ENCODE data around the gene ZNF76.
A peak's percentile ranks its signal among the peaks of the same experiment; 100 is the strongest.

ZNF76 gene

DNA sequence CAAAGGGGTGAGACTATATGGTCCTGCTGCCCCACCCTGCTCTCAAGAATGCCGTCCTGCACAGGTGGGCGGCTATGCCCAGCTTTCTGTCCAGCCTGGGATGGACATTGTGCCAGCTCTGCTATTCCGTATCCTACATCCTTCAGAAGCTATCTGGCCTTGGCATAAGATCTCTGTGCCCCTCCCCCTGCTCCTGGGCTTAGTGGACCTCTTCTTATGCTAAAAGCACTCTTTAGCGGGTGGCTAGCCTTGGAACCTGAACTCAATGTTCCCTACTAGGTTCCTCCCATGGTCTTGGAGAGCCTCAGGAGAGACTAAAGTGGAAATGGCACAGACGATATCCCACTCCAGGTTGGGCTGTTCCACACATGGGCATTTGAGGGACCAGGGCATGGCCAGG, 23.3 kb upstream of the ZNF76 start:
- DNase-seq (ENCODE audit: low read depth in 1 of 2, low spot score in 1 of 2) = no peak

DNA sequence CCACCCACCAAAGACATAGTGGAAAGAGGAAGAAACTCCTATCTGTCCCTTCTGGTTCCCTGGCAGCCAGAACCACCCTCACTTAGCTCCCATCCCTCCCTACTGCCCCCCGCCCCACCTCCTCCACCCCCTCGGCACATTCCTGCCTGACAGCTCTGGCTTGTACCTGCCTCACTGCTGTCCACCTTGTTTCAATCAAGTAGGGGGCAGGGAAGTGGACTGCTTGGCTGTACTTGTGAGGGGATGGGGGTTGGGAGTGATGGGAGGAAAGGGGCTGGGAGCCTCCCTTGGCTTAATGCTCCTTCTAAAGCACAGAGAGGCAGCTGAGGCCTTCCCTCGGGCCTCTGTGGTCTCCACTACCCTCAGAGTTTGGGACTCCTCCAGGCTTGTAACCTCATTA, 22.1 kb upstream of the ZNF76 start:
- DNase-seq (ENCODE audit: low read depth in 1 of 2, low spot score in 1 of 2) = no peak

DNA sequence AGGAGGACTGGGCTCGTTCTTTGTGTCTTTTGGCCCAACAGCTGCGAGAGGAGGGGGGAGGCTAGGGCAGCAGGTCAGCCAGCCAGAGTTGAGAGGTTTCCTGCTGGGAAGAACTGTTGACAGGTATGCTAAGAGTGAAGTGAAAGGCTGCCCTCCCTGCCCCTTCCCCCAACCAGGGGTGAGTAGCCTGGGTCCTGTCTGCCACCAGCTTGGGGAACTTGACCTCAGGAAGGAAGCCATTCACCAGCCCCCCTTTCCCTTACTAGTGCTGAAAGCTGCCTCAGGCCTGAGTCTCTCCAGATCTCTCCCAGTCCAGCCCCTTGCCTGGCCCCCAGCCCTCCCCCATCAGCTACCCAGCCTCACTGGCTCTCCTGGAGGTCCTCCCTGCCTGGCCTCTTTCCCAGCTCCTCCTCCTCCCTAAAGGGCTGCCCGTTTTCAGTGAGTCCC, 20.7 kb upstream of the ZNF76 start:
- no peak for DNase-seq (ENCODE audit: low read depth in 1 of 2, low spot score in 1 of 2)

DNA sequence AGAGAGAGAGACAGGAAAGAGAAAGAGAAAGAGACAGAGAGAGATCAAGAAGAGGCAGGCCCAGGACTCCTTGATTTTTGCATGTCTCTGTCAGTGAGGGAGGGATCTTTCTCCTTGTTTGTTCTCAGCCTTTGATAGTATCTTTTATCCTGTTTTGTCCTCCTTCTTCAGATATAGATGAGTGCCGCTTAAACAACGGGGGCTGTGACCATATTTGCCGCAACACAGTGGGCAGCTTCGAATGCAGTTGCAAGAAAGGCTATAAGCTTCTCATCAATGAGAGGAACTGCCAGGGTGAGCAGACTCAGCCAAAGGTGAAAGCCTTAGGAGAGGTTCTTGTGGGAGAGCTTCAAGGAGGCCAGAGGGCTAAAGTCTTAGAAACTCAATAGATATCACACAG, 20.0 kb upstream of the ZNF76 start:
- DNase-seq (ENCODE audit: low read depth in 1 of 2, low spot score in 1 of 2) = no peak

DNA sequence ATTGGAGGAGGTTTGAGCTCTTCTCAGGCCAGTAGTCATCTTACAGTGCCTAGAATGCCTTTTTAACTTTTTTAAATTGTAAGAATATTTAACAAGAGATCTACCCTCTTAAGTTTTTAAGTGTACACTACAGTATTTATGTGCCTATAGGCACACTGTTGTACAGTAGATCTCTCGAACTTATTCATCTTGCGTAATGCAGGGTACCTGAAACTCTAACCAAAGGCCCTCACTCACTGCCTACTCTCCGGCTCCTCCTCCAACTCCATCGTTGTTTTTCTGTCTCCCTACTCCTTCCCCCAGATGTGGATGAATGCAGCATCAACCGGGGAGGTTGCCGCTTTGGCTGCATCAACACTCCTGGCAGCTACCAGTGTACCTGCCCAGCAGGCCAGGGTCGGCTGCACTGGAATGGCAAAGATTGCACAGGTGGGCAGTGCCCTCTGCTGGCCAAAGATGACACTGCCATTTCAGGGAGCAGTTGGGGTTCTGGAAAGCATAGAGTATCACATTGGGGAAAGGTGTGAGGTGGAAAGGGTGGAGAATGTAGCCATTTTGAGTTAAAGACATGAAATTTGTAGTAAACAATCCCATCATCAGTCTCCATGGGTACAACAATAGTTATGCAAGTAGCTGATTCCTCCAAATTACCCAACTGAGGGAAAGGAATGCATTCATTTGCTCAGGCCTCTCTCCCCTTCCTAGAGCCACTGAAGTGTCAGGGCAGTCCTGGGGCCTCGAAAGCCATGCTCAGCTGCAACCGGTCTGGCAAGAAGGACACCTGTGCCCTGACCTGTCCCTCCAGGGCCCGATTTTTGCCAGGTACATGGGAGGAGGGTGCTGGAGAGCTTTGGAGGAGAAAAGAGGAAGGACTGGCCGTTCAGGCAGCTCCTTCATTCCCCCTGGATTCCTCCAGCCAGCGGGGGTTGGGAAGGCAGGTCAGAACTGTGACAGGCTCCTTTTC, 18.4 kb upstream of the ZNF76 start:
- DNase-seq (ENCODE audit: low read depth in 1 of 2, low spot score in 1 of 2) = peak; percentile 51 to 65

DNA sequence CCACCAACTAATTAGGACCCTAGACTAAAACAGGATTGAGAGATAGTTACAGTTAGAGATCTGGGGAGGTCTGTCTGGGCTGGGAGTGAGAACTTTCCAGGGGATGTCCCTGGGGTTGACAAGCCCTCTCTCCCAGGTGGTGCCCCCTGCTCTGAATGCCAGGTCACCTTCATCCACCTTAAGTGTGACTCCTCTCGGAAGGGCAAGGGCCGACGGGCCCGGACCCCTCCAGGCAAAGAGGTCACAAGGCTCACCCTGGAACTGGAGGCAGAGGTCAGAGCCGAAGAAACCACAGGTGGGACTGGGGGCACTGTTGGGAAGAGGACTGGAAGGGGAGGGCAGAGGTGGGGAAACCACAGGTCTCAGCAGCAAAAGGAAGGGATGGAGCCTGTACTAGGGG, 17.0 kb upstream of the ZNF76 start:
- no peak for DNase-seq (ENCODE audit: low read depth in 1 of 2, low spot score in 1 of 2)

DNA sequence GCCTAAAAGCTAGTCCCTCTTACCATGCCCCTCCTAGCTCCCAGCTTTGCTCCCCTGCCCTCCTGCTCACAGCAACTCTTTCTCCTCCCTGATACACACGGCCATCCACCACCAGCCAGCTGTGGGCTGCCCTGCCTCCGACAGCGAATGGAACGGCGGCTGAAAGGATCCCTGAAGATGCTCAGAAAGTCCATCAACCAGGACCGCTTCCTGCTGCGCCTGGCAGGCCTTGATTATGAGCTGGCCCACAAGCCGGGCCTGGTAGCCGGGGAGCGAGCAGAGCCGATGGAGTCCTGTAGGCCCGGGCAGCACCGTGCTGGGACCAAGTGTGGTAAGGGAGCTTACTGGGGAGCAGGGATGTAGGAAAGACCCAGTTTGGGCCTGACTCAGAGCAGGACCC, 16.6 kb upstream of the ZNF76 start:
- DNase-seq (ENCODE audit: low read depth in 1 of 2, low spot score in 1 of 2) = no peak

DNA sequence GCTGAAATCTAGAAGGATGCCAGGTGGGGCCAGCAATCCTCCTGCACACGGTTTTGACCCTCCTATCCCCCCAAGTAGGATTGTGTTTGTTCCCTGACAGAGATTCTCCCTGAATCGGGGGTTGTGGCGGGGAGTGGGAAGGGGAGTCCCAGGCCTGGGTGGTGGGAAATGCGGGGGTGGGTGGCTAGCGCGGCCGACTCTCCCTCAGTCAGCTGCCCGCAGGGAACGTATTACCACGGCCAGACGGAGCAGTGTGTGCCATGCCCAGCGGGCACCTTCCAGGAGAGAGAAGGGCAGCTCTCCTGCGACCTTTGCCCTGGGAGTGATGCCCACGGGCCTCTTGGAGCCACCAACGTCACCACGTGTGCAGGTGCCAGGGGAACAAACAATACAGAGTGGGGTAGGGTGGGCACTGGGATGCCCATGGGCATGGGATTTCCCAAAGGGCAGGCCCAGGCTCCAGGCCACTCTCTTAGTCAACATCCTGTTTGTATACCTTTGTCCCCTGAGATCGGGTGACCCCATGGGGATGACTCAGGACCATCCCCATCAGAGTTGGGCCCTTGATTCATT, 16.1 kb upstream of the ZNF76 start:
- no peak for DNase-seq (ENCODE audit: low read depth in 1 of 2, low spot score in 1 of 2)

DNA sequence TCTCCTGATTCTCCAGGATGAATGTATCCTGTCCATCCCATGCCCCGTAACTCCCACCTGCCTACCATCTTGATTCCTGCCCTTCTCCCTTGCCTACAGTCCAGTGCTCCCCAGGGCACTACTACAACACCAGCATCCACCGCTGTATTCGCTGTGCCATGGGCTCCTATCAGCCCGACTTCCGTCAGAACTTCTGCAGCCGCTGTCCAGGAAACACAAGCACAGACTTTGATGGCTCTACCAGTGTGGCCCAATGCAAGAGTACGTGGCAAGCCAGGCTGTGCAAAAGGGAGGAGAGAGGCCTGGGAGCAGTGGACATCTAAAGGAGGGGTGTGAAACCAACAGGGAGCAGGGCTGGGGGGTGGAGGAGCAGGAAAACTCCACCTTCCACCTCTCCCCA, 15.0 kb upstream of the ZNF76 start:
- no peak for DNase-seq (ENCODE audit: low read depth in 1 of 2, low spot score in 1 of 2)

DNA sequence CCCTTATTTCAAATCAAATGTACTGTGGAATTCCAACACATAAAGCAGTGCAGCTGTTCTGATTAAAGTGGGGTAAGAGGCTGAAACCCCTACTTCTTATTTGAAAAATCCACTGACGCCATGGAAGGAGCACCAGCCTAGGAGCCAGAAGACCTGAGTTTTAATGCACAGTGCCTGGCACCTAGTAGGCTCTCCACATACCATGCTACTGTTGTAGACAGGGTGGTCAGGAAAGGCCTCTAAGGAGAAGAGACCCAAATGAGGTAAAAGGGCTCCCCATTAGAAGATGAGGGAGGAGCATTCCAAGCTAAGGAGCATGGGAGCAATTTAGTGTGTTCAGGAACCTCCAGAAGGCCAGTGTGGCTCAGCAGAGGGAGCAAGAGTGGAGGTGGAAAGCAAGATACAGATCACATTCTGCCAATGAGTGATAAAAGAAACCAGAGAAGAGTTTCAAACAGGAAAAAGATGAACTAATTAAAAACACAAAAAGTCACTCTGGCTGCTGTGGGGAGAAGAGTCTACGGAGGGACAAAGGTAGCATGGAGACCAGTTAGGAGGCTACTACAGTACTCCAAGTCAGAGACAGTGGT, 11.8 kb upstream of the ZNF76 start:
- DNase-seq (ENCODE audit: low read depth in 1 of 2, low spot score in 1 of 2) = no peak

DNA sequence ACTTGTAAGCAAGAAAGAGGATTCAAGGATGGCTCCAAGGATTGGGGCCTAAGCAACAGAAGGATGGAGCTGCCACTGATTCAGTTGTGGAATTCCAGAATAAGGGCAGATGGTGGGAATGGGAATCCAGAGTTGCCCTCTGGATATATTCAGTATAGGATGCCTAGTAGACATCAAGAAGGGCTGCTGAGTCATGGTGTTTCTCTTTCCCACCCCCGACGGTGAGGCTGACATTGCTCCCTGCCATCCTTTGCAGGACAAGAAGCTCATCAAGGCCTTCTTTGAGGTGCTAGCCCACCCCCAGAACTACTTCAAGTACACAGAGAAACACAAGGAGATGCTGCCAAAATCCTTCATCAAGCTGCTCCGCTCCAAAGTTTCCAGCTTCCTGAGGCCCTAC, 11.2 kb upstream of the ZNF76 start:
- DNase-seq (ENCODE audit: low read depth in 1 of 2, low spot score in 1 of 2) = no peak

DNA sequence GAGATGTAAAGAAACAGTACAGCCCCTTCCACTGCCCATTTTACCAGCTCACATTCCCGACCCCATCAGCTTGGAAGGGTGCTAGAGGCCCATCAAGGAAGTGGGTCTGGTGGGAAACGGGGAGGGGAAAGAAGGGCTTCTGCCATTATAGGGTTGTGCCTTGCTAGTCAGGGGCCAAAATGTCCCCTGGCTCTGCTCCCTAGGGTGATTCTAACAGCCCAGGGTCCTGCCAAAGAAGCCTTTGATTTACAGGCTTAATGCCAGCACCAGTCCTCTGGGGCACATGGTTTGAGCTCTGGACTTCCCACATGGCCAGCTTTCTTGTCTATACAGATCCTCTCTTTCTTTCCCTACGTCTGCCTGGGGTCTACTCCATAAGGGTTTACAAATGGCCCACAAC, 10.6 kb upstream of the ZNF76 start:
- no peak for DNase-seq (ENCODE audit: low read depth in 1 of 2, low spot score in 1 of 2)

DNA sequence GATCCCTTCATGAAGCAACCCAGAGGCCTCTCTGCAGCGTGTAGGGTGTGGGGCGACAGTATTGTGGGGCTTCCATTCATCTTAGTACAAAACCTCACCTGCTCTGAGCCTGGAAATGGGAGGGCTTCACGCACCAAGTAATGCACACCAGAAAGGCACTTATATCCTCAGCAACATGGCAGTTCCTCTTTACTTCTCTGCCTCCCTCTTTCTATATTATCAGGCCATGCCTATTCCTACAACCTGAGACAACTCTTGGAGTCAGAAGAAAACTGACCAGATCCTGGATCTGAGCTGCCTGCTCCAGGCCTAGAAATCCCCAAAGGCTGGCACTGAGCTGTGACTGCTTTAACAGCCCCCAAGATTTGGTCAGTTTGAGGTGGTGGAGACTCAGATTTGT, 7.6 kb upstream of the ZNF76 start:
- DNase-seq (ENCODE audit: low read depth in 1 of 2, low spot score in 1 of 2) = no peak

DNA sequence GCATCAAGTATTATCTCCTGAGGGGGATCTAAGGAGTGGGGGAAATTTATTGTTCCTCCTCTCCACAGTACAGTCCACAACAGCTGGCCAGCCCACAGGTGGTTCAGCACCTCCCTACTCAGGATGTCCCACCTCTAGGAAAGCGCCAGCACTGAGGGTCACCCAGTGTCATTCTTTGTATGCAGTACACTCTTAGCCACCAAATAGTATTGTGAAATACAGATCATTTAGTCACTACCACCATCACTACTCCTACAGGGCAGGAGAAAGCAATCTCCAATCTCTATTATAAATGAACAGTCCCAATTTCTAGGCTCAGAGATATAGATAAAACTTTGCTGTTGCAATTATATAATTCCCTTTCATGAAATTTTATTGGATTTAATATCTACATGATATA, 6.3 kb upstream of the ZNF76 start:
- no peak for DNase-seq (ENCODE audit: low read depth in 1 of 2, low spot score in 1 of 2)

DNA sequence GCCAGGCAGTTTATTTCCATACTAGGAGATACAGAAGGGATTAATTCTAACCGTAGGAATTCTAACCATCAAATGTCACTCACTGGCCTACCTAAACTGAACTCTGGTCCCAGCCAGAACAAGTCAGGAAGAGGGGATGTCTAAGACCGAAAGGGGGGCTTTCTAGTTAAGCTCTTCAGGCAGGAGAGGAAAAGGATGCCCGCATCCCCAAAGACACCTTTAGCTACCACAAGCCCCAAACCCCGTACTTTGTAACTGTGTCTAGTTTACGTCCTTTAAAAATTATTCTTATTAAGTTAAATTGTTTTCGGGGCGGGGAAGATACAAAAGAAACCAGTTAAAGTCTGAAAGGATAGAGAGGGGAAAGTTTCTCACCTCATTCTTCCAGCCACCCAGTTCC, 1.2 kb upstream of the ZNF76 start:
- no peak for DNase-seq (ENCODE audit: low read depth in 1 of 2, low spot score in 1 of 2)

DNA sequence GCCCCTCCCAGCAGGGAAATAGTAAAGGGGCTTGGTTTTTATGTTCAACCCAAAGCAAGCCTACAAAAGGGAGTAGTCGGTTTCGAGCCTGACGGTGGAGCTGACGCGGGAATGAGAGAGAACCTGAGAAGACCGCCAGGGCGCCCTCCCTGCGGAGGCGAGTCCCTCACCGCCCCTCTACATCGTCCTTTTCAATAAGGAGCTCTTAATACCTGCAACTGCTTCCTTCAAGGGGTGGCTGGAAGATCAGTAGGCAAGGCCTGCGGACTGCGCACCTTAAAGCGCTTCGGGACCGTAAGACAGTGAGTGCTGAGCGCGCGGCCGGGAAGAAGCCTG, 709 bp upstream of the ZNF76 start:
- DNase-seq (ENCODE audit: low read depth in 1 of 2, low spot score in 1 of 2) = peak in 1 of 2 donors; percentile 24

DNA sequence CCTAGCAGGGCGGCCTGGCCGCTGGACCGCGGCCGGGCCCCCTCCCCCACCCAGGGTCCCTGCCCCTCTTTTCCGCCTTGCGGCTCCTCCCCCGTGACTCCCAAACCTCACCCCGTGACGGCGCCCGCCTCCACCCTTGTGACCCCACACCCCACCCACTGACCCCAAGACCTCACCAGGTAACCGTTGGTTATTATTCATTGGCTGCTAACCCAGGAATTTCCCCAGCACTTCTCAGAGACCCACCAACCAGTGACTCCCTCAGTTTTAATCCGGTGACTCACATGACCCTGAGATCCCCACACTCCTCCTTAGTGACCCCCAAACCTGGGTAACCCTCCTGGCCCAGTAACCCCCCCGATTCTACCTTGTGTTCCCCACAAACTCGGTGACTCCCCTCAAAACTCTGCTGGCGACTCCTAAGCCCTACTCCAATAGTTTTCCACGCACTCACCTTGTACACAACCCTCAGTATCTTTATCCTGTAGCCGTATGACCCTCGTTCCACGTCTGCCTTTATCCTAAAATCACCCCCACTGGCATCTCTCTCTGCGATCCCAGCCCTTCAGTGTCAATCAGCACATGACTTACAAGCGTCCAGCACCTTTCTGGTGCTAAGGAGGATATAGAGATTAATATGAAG, 534 bp downstream of the ZNF76 start:
- DNase-seq (ENCODE audit: low read depth in 1 of 2, low spot score in 1 of 2) = peak; percentile 45 to 52

DNA sequence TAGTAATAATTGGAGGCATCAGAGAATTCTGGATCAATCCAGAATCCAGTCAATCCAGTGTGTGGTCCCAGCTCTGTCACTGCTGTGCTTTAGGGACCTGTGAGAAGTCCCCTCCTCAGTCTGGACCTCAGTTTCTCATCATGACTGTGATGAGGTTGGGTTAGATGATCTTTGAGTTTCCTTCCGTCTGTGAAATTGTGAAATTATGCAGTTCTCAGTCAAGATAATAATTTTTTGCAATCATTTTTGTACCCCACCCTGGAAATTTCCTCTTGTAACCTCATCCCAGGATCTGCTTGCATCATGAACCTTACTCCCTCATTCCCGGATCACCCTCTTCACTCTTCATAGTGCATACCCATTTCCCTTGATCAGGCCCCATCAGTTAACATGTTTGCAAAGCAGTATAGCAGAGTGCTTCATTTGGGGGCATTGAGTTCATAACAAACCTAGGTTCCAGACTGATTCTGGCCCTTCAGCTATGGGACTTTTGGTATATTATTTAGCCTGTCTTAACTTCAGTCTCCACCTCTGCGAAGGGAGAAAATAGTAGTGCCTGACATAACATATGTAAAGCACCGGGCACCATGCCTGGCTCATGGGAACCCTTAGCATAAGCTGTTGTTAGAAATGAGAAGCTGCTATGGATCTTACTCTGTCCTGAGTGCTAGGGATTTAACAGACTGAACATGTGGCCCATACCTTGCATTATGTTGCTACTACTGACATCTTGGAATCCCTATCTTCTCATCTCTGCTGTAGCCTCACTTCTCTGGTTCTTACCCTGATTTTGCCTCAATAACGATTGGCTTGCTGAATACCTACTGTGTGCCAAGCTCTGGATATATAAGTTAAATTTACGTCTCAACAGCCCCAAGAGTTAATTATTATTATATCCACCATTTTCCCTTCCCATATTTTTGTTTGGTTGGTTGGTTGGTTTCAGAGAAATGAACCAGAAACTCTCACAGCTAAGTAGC, 1.3 kb downstream of the ZNF76 start:
- no peak for DNase-seq (ENCODE audit: low read depth in 1 of 2, low spot score in 1 of 2)

DNA sequence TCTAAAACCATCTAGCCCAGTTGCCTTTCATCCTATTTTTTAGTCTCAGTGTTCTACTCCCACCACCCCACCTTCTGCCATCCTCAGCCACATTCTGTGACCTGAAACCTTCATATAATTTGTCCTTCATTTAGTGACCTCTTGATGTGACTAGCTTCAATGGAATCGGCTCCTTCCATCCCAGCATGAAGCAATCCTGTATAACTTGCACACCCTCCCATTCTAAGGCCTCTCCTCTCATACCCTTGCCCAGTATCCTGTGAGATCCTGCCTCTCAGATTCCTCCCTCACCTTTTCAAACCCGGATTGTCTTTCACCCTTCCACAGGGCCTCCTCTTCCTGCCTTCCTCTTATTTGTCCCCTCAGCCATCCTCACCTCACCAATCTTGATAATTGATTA, 3.1 kb downstream of the ZNF76 start:
- DNase-seq (ENCODE audit: low read depth in 1 of 2, low spot score in 1 of 2) = no peak

DNA sequence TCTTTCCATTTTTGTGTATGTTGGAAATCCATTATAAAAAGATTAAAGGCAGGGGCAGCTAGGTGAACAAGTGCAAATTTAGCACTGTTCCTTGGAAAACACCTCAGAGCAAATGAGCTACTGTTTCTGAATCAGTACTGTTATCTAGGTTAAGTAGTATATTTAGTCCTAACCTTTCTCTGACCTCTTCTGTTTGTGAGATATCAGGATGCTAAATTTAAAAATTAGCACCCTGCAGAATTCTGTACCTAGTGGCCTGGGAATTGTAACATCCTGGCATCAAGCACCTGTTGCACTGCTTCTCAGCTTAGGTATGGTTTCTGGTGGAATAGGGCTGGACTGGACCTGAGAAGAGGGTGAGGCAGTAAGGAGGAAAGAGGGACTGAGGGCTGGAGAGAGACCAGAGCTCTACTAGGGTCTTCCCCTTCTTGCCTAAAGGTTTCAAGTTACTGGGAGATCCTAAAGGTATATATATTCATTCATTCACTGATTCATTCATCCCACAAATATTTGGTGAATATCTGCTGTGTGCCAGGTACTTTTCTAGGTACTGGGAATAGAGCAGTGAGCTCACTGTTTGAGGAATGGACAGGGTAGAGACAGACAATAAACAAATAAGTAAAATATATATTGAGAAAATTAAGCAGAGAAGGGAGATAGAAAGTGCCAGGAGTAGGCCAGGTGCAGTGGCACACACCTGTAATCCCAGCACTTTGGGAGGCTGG, 5.2 kb downstream of the ZNF76 start:
- DNase-seq (ENCODE audit: low read depth in 1 of 2, low spot score in 1 of 2) = no peak

All from stimulated activated CD4-positive, alpha-beta T cell treated with anti-CD3 and anti-CD28 coated beads, Interleukin-15, amount 100 ng/mL, for 1 hour (primary cell).